IMR-90 (cell line): Measurements from ENCODE around the gene EML6. TPM values are rescaled to one million over a fixed set of nuclear protein-coding genes. Genes with fewer than 3 reads are reported as not detected.

ENCODE experiments used
- ATAC-seq: fragments of 200-7000 bp; cut with Tn5 transposase; 2 replicates; pipeline ENCODE4 v1.9.1; 2020; ENCODE audit warnings: low read depth, mild to moderate bottlenecking, moderate library complexity
- BruUV-seq: library from RNA; stranded (reverse); fragments of 400-500 nt; replicated peaks from 2 replicates; lab custom pipeline; 2021; lab: Mats Ljungman, UMichigan
- CTCF ChIA-PET: fragments of 300-600 bp; formaldehyde crosslinking; extraction: SDS; loops from one replicate; lab custom pipeline; 2021; ENCODE audit warnings: antibody characterized with exemption; lab: Yijun Ruan, JAX
- POLR2A ChIA-PET: fragments of 300-600 bp; sonication (Branson Sonifier 250); formaldehyde crosslinking; loops from one replicate; lab custom pipeline; 2022; ENCODE audit warnings: antibody characterized with exemption; ENCODE audit not compliant: unreplicated experiment; lab: Charles Lee
- DNase-seq: peaks from one replicate; pipeline ENCODE4 v3.0.0; 2013
- H2AFZ ChIP-seq: replicated peaks from 2 replicates; pipeline ENCODE3; 2013; ENCODE audit warnings: low read length, mild to moderate bottlenecking; ENCODE audit not compliant: poor library complexity
- H2AK5ac ChIP-seq: 2 replicates; pipeline ENCODE4 v1.6.1; 2013; ENCODE audit warnings: low read depth, low read length, inconsistent platforms
- H2AK9ac ChIP-seq: replicated peaks from 2 replicates; pipeline ENCODE3; 2013; ENCODE audit warnings: mild to moderate bottlenecking, low read depth, low read length, moderate library complexity; ENCODE audit not compliant: poor library complexity
- H2BK120ac ChIP-seq: 2 replicates; pipeline ENCODE4 v1.6.1; 2013; ENCODE audit warnings: low read depth, low read length, inconsistent platforms
- H2BK15ac ChIP-seq: 3 replicates; pipeline ENCODE4 v1.6.1; 2013; ENCODE audit warnings: low read depth, low read length, inconsistent platforms
- H2BK20ac ChIP-seq: 2 replicates; pipeline ENCODE4 v1.6.1; 2013; ENCODE audit warnings: low read depth, mild to moderate bottlenecking, inconsistent platforms, low read length, moderate library complexity
- H2BK5ac ChIP-seq: 2 replicates; pipeline ENCODE4 v1.6.1; 2013; ENCODE audit warnings: mild to moderate bottlenecking, low read depth, low read length, inconsistent platforms; ENCODE audit not compliant: poor library complexity, severe bottlenecking
- H3K14ac ChIP-seq: replicated peaks from 2 replicates; pipeline ENCODE4 v1.6.1; 2013; ENCODE audit warnings: low read depth, low read length, inconsistent platforms
- H3K18ac ChIP-seq: 2 replicates; pipeline ENCODE4 v1.6.1; 2013; ENCODE audit warnings: low read depth, low read length, control low read depth
- H3K23ac ChIP-seq: 2 replicates; pipeline ENCODE4 v1.6.1; 2013; ENCODE audit warnings: low read depth, low read length, inconsistent platforms
- H3K27ac ChIP-seq: 2 replicates; pipeline ENCODE4 v1.5.1; 2013; ENCODE audit warnings: mild to moderate bottlenecking, control low read depth, low read length; ENCODE audit not compliant: insufficient read depth
- H3K27me3 ChIP-seq: 2 replicates; pipeline ENCODE4 v1.6.1; 2013; ENCODE audit warnings: low read length; ENCODE audit not compliant: control insufficient read depth, insufficient read depth
- H3K36me3 ChIP-seq: 2 replicates; pipeline ENCODE4 v1.6.1; 2013; ENCODE audit warnings: low read length, mixed read lengths; ENCODE audit not compliant: control insufficient read depth, insufficient read depth
- H3K4ac ChIP-seq: 2 replicates; pipeline ENCODE4 v1.6.1; 2013; ENCODE audit warnings: low read depth, low read length, inconsistent platforms
- H3K4me1 ChIP-seq: 2 replicates; pipeline ENCODE4 v1.6.1; 2013; ENCODE audit warnings: low read length, mixed read lengths; ENCODE audit not compliant: control insufficient read depth, insufficient read depth
- H3K4me2 ChIP-seq: 2 replicates; pipeline ENCODE4 v1.6.1; 2013; ENCODE audit warnings: low read depth, mild to moderate bottlenecking, control low read depth, low read length, moderate library complexity
- H3K4me3 ChIP-seq: 2 replicates; pipeline ENCODE4 v1.5.1; 2013; ENCODE audit warnings: low read depth, mild to moderate bottlenecking, control low read depth, low read length, moderate library complexity; ENCODE audit not compliant: insufficient read depth
- H3K56ac ChIP-seq: 2 replicates; pipeline ENCODE4 v1.6.1; 2013; ENCODE audit warnings: low read length, inconsistent platforms; ENCODE audit not compliant: insufficient read depth; ENCODE audit errors: extremely low read depth
- H3K79me1 ChIP-seq, 2 experiments: 2 replicates each; pipeline ENCODE4 v1.6.1; 2013; ENCODE audit warnings: low read length in 2 of 2, inconsistent platforms in 1 of 2, low read depth in 1 of 2
- H3K9ac ChIP-seq: 2 replicates; pipeline ENCODE4 v1.6.1; 2013; ENCODE audit warnings: low read depth, low read length, control low read depth
- H3K9me1 ChIP-seq: 2 replicates; pipeline ENCODE4 v1.6.1; 2013; ENCODE audit warnings: low read length, inconsistent platforms; ENCODE audit not compliant: insufficient read depth
- H3K9me3 ChIP-seq: 2 replicates; pipeline ENCODE4 v1.6.1; 2013; ENCODE audit warnings: low read length; ENCODE audit not compliant: control insufficient read depth, insufficient read depth
- H4K20me1 ChIP-seq: 2 replicates; pipeline ENCODE4 v1.6.1; 2013; ENCODE audit warnings: low read length, inconsistent platforms; ENCODE audit not compliant: insufficient read depth
- H4K5ac ChIP-seq: 2 replicates; pipeline ENCODE4 v1.6.1; 2013; ENCODE audit warnings: mild to moderate bottlenecking, low read depth, low read length, control low read depth
- H4K8ac ChIP-seq, 2 experiments: 2 replicates each; pipeline ENCODE4 v1.6.1; 2013; ENCODE audit warnings: low read depth in 2 of 2, low read length in 2 of 2, control low read depth in 1 of 2, inconsistent platforms in 1 of 2
- H4K91ac ChIP-seq: 2 replicates; pipeline ENCODE4 v1.6.1; 2013; ENCODE audit warnings: low read depth, low read length, inconsistent platforms; ENCODE audit not compliant: insufficient read depth
- BHLHE40 ChIP-seq: fragments of 150-350 bp; IDR thresholded peaks from 2 replicates; pipeline ENCODE4 v1.6.1; 2016; ENCODE audit warnings: mild to moderate bottlenecking, low read depth, low read length
- CEBPB ChIP-seq: IDR thresholded peaks from 2 replicates; pipeline ENCODE4 v1.6.1; 2012; ENCODE audit warnings: low read depth, low read length, improper control_type of control experiment
- CHD1 ChIP-seq: IDR thresholded peaks from 2 replicates; pipeline ENCODE4 v1.6.1; 2012; ENCODE audit warnings: low read depth, low read length, improper control_type of control experiment
- CTCF ChIP-seq: conservative IDR thresholded peaks from 2 replicates; pipeline ENCODE4 v1.5.1; 2012; ENCODE audit warnings: mild to moderate bottlenecking, low read depth, low read length, improper control_type of control experiment
- FOS ChIP-seq: fragments of 150-350 bp; IDR thresholded peaks from 2 replicates; pipeline ENCODE4 v1.6.1; 2016; ENCODE audit warnings: low read depth, low read length
- MAFK ChIP-seq: IDR thresholded peaks from 2 replicates; pipeline ENCODE4 v1.6.1; 2012; ENCODE audit warnings: low read depth, low read length, improper control_type of control experiment
- MAZ ChIP-seq: IDR thresholded peaks from 2 replicates; pipeline ENCODE4 v1.6.1; 2012; ENCODE audit warnings: low read depth, mild to moderate bottlenecking, low read length, improper control_type of control experiment, moderate library complexity, borderline replicate concordance
- MXI1 ChIP-seq: IDR thresholded peaks from 2 replicates; pipeline ENCODE4 v1.6.1; 2012; ENCODE audit warnings: low read depth, mild to moderate bottlenecking, low read length, moderate library complexity, borderline replicate concordance
- NFE2L2 ChIP-seq: fragments of 150-350 bp; IDR thresholded peaks from 2 replicates; pipeline ENCODE4 v1.6.1; 2016; ENCODE audit warnings: low read depth, mild to moderate bottlenecking, low read length
- POLR2A ChIP-seq: IDR thresholded peaks from 2 replicates; pipeline ENCODE4 v1.6.1; 2012; ENCODE audit warnings: mild to moderate bottlenecking, low read depth, low read length
- RAD21 ChIP-seq: IDR thresholded peaks from 2 replicates; pipeline ENCODE4 v1.6.1; 2012; ENCODE audit warnings: low read length, improper control_type of control experiment
- RCOR1 ChIP-seq: IDR thresholded peaks from 2 replicates; pipeline ENCODE4 v1.6.1; 2012; ENCODE audit warnings: mild to moderate bottlenecking, low read length, improper control_type of control experiment; ENCODE audit not compliant: insufficient replicate concordance
- RFX5 ChIP-seq: IDR thresholded peaks from 2 replicates; pipeline ENCODE4 v1.8.0; 2012; ENCODE audit warnings: low read depth, mild to moderate bottlenecking, low read length, moderate library complexity
- SMC3 ChIP-seq: fragments of 150-350 bp; IDR thresholded peaks from 2 replicates; pipeline ENCODE4 v1.6.1; 2016; ENCODE audit warnings: low read depth, mild to moderate bottlenecking, antibody characterized with exemption, low read length, moderate library complexity
- USF2 ChIP-seq: fragments of 150-350 bp; IDR thresholded peaks from 2 replicates; pipeline ENCODE4 v1.6.1; 2017; ENCODE audit warnings: mild to moderate bottlenecking, antibody characterized with exemption, low read length, low read depth
- WGBS, 2 experiments: methylation state at CpG; one replicate each; pipeline versions ENCODE4 v1.1.5 to v1.1.7; 2013; ENCODE audit warnings: missing lambda C conversion rate in 2 of 2; ENCODE audit not compliant: insufficient read length in 1 of 2; ENCODE audit errors: extremely low coverage in 2 of 2; 5-methylcytosine and 5-hydroxymethylcytosine counted together
- dilution Hi-C: fragments of 300-500 bp; cut with HindIII; formaldehyde crosslinking; loops from one replicate; pipeline ENCODE4 v1.14.3; 2018; ENCODE audit warnings: low sequenced_read_pairs; ENCODE audit not compliant: unreplicated experiment
- in situ Hi-C: fragments of 300-500 bp; cut with MboI; formaldehyde crosslinking; loops from 3 replicates; pipeline ENCODE4 v1.14.3; 2019; ENCODE audit warnings: low sequenced_read_pairs, inconsistent platforms, mixed read lengths
- intact Hi-C: fragments of 100-400 bp; cut with micrococcal nuclease; formaldehyde crosslinking; loops from 2 replicates; pipeline ENCODE4 v1.10.0; 2022
- polyA plus RNA-seq, 3 experiments: library from polyadenylated mRNA; depleted of rRNA; stranded (reverse); fragments of >200 nt; gene quantifications; 2 replicates each; pipeline ENCODE4 v1.2.3, GENCODE V29; 2012; ENCODE audit warnings: low replicate concordance in 1 of 3
- total RNA-seq: library from RNA; depleted of rRNA; stranded (reverse); fragments of >200 nt; gene quantifications from 2 replicates; pipeline ENCODE4 v1.2.3, GENCODE V29; 2012
- TF ChIP-seq, protein P1 (sequence below): fragments of 150-350 bp; IDR thresholded peaks from 2 replicates; pipeline ENCODE4 v1.6.1; 2016; ENCODE audit warnings: low read depth, mild to moderate bottlenecking, low read length, moderate library complexity, borderline replicate concordance

The EML6 gene
- total and polyA plus RNA-seq, 2 of the 4 experiments (the other 2 are of a cell fraction), result 0.18 to 0.19 TPM

GRCh38 chr2:54916637-54917036 is 193.2 kb downstream of the EML6 start:
- ATAC-seq, result no peak
- Histone ChIP-seq H3K56ac (no peak overlapping the region), H2BK20ac (no peak overlapping the region), H3K23ac (no peak overlapping the region), H4K20me1 (no peaks in the 10 kb centered on the region), H4K8ac (no peak overlapping the region), H3K79me1 (0 out of 4 replicates have a peak, but pooled peaks cover 0 to 2% of the 10 kb centered on the region in 2 experiments), H2BK120ac (no peak overlapping the region), H3K27ac (no peak overlapping the region), H3K14ac (no peak overlapping the region), H4K91ac (no peak overlapping the region), H3K27me3 (no peaks in the 10 kb centered on the region), H3K4me1 (no peaks in the 10 kb centered on the region; the same call in 1 of the 2 replicates), H3K9ac (no peak overlapping the region), H3K36me3 (no peaks in the 10 kb centered on the region), H3K4me2 (no peak overlapping the region), H2AK9ac (no peak overlapping the region), H3K18ac (no peak overlapping the region), H3K9me3 (peaks cover 3% of the 10 kb centered on the region; the same call in 1 of the 2 replicates), H2BK5ac (no peak overlapping the region), H2AK5ac (no peak overlapping the region), H2AFZ (no peak overlapping the region), H2BK15ac (no peak overlapping the region), H3K9me1 (no peaks in the 10 kb centered on the region; the same call in 1 of the 2 replicates), H3K4me3 (no peak overlapping the region), H3K4ac (no peak overlapping the region), H4K5ac (no peak overlapping the region)
- TF ChIP-seq, protein P1, sequence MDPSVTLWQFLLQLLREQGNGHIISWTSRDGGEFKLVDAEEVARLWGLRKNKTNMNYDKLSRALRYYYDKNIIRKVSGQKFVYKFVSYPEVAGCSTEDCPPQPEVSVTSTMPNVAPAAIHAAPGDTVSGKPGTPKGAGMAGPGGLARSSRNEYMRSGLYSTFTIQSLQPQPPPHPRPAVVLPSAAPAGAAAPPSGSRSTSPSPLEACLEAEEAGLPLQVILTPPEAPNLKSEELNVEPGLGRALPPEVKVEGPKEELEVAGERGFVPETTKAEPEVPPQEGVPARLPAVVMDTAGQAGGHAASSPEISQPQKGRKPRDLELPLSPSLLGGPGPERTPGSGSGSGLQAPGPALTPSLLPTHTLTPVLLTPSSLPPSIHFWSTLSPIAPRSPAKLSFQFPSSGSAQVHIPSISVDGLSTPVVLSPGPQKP, result no peak
- TF ChIP-seq NFE2L2, result no peak
- TF ChIP-seq BHLHE40, result no peak
- no peak for TF ChIP-seq POLR2A
- TF ChIP-seq CTCF, result no peak
- TF ChIP-seq MXI1, result no peak
- no peak for TF ChIP-seq FOS
- no peak for TF ChIP-seq CEBPB
- no peak for TF ChIP-seq RAD21
- no peak for TF ChIP-seq USF2
- TF ChIP-seq RFX5, result no peak
- no peak for TF ChIP-seq MAZ
- no peak for TF ChIP-seq RCOR1
- TF ChIP-seq SMC3, result no peak
- TF ChIP-seq CHD1, result no peak
- TF ChIP-seq MAFK, result no peak
- BruUV-seq, result no TSS peak
- DNase-seq, result no peak
- in situ Hi-C loops, result no loop called here
- POLR2A ChIA-PET, result interaction anchor here (0.6 kb wide), 1 partner anchor 9 kb away, joined by 6 read pairs; no protein-coding TSS in a partner anchor
- dilution Hi-C loops, result no loop called here
- CTCF ChIA-PET, result no interaction called here
- 100% methylated on average over 1 of the region's 8 CpGs; no CpG with 5 or more reads in 1 of the 2 experiments for WGBS, 2 experiments
- intact Hi-C loops, result no loop called here
